ENCODE data around the gene XRCC4. TPM values are rescaled to one million over a fixed set of nuclear protein-coding genes. Genes with fewer than 3 reads are reported as not detected.

The XRCC4 gene
- total and polyA plus RNA-seq, 2 of the 8 experiments (the other 6 are each of a cell fraction or from before 2014, with no cell fraction given), result 3.0 to 8.3 TPM

- ChIA-PET POLR2A (ENCODE audit: partially characterized antibody) (no interaction called here), CTCF (ENCODE audit: partially characterized antibody) (no interaction called here)
- no peaks in the 10 kb centered on the region for H4K20me1 ChIP-seq (replicated peaks in 1 of 2; ENCODE audit: control insufficient read depth in 1 of 2, insufficient read depth in 2 of 2, low read length in 2 of 2)
- H2AFZ ChIP-seq (ENCODE audit: low read length), result no peak overlapping the region
- H3K9ac ChIP-seq (replicated peaks in 1 of 4; ENCODE audit: extremely low read depth in 1 of 4, low read depth in 3 of 4, low read length in 3 of 4), result no peak overlapping the region
- FAIRE-seq, result no peak
- no peak overlapping the region for H4K5ac ChIP-seq (ENCODE audit: insufficient read length, low read depth, low read length)
- H3K36me3 ChIP-seq (ENCODE audit: control insufficient read depth in 2 of 4, insufficient read depth in 4 of 4, low read length in 3 of 4), result no peaks in the 10 kb centered on the region; a peak in 1 of 8 replicates
- H2BK120ac ChIP-seq (replicated peaks; ENCODE audit: low read depth, low read length), result no peak overlapping the region
- no peak overlapping the region for H3K4me2 ChIP-seq (ENCODE audit: insufficient read depth in 1 of 2, low read depth in 2 of 2, low read length in 2 of 2)
- whole genome bisulfite sequencing, 2 experiments (ENCODE audit: extremely low coverage in 1 of 2, insufficient coverage in 1 of 2, insufficient read length in 1 of 2, insufficient replicate concordance in 2 of 2, low coverage in 1 of 2, low lambda C conversion rate in 2 of 2, missing lambda C conversion rate in 1 of 2), result 93% methylated on average over 3 of the region's 3 CpGs; no CpG with 5 or more reads in 1 of the 2 experiments
- no peak overlapping the region for H3K27ac ChIP-seq (ENCODE audit: low read depth, low read length)
- H3K79me1 ChIP-seq (ENCODE audit: low read depth, low read length), result no peaks in the 10 kb centered on the region
- no peak overlapping the region for H3K18ac ChIP-seq (ENCODE audit: extremely low read depth, low read length)
- no peaks in the 10 kb centered on the region for H3K9me3 ChIP-seq (ENCODE audit: insufficient read depth in 2 of 2, low read depth in 1 of 2, low read length in 1 of 2)
- H2AK5ac ChIP-seq (ENCODE audit: low read depth, low read length), result no peak overlapping the region
- no peak overlapping the region for H4K8ac ChIP-seq (ENCODE audit: extremely low read depth, insufficient read depth, low read length)
- H3K4me1 ChIP-seq (replicated peaks in 1 of 4; ENCODE audit: control insufficient read depth in 3 of 4, insufficient read depth in 4 of 4, low read length in 3 of 4), result peaks cover 0 to 8% (median 4%) of the 10 kb centered on the region in 4 experiments; a peak in 2 of 7 replicates
- H3K56ac ChIP-seq (replicated peaks; ENCODE audit: insufficient read length, low read depth, low read length), result no peak overlapping the region
- no peak overlapping the region for H2BK15ac ChIP-seq (ENCODE audit: low read length)
- no peak for DNase-seq (ENCODE audit: low read depth in 1 of 2, low spot score in 2 of 2)
- H2BK20ac ChIP-seq (ENCODE audit: low read length), result no peak overlapping the region
- no peak overlapping the region for H2BK5ac ChIP-seq (ENCODE audit: low read depth, low read length)
- H3K27me3 ChIP-seq (replicated peaks in 1 of 4; ENCODE audit: control insufficient read depth in 3 of 4, extremely low read depth in 1 of 4, insufficient read depth in 3 of 4, low read length in 3 of 4), result no peaks in the 10 kb centered on the region
- no peak overlapping the region for H4K91ac ChIP-seq (replicated peaks; ENCODE audit: insufficient read length, low read length)
- H3K4ac ChIP-seq (replicated peaks; ENCODE audit: insufficient read length, low read depth, low read length), result no peak overlapping the region
- H3K14ac ChIP-seq (ENCODE audit: insufficient read length), result no peak overlapping the region
- H3K4me3 ChIP-seq (ENCODE audit: extremely low read depth in 1 of 4, insufficient read depth in 2 of 4, low read depth in 3 of 4, low read length in 4 of 4), result no peak overlapping the region
- no peak overlapping the region for H2BK12ac ChIP-seq (ENCODE audit: low read depth, low read length)
- no peak overlapping the region for H3K23ac ChIP-seq (ENCODE audit: insufficient read length)
- H3K23me2 ChIP-seq (ENCODE audit: low read depth, low read length), result no peaks in the 10 kb centered on the region
- no peaks in the 10 kb centered on the region for H3K79me2 ChIP-seq (ENCODE audit: control insufficient read depth in 1 of 2, insufficient read depth in 2 of 2, low read length in 2 of 2)
- no peak for TF ChIP-seq E2F6 (IDR thresholded peaks at IDR 0.05)
- TF ChIP-seq ASH2L (IDR thresholded peaks at IDR 0.05; ENCODE audit: low read length), result no peak
- no peak for TF ChIP-seq ATF2 (IDR thresholded peaks at IDR 0.05; ENCODE audit: low read length)
- no peak for TF ChIP-seq POLR2A (IDR thresholded peaks at IDR 0.05; ENCODE audit: control extremely low read depth in 1 of 2, low read depth in 2 of 2, low read length in 2 of 2)
- TF ChIP-seq KDM4A (IDR thresholded peaks at IDR 0.05; ENCODE audit: low read depth, low read length, severe bottlenecking), result no peak
- no peak for TF ChIP-seq SAP30 (IDR thresholded peaks at IDR 0.05; ENCODE audit: insufficient read depth, insufficient replicate concordance, low read length)
- no peak for TF ChIP-seq BRCA1 (IDR thresholded peaks at IDR 0.05; ENCODE audit: low read depth, low read length)
- TF ChIP-seq SRF (IDR thresholded peaks at IDR 0.05; ENCODE audit: low read depth, low read length), result no peak
- no peak for TF ChIP-seq TBP (IDR thresholded peaks at IDR 0.05; ENCODE audit: low read depth, low read length)
- no peak for TF ChIP-seq MAX (IDR thresholded peaks at IDR 0.05)
- no peak for TF ChIP-seq GABPA (IDR thresholded peaks at IDR 0.05; ENCODE audit: borderline replicate concordance, insufficient read depth, low read length)
Observed at GRCh38 chr5:83375049-83375745, 297.9 kb downstream of the XRCC4 start.
